ENCODE data around the gene ST6GAL1.
A peak's percentile ranks its signal among the peaks of the same experiment; 100 is the strongest.

The ST6GAL1 gene

DNA sequence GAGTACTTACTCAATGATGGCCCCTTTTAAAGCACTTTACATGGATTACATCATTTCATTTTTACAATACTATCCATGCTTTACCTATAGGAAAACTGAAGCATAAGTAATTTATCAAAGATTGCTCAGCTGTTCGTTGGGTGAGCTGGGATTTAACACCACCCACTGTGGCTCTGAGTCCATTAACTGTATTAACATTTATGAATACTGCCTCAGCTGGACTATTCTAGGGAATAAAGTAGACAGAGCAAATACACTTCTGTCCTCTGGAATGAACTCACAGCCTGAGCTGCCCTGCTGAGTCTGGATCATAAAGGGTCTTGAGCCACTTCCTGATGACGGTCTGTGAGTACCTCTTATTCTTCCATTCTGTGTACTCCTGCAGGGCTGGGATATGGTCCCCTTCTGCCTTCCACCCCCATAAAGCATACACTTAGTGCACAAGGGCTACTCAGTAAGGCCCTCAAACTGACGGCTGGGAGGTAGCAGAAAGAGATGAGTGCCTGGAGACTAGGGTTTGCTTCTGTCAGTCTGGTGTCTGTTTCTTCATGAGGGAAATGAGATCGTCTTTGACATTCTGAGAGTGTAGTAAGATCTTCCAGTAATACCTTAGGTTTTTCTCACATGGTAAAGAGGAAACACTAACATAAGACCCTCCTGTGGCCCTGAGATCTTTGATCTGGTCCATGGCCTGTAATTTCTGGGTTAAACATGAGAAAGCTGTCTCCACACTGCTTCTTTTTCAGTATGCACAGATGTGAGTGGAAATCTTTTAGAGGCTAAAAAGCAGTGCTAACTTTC lies 12.6 kb upstream of the ST6GAL1 start:
- no peak for DNase-seq

DNA sequence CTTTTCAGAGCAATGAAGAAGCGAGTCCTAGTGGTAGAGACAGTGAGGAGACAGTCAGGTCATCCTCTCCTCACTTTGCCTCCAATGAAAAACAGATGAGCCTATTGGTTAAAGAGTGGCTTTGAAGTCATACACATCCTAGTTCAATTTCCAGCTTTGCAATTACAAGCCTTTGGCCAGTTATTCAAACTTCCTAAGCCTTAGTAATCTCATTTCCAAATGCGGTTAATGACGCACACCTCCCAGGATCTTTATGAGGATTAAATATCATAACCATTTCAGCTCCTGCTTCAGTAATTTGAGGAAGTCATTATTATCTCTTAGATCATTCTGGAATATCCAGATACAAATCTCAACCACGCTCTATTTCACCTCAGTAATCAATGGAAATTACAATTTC lies 10.0 kb upstream of the ST6GAL1 start:
- peak; percentile 42 for DNase-seq

DNA sequence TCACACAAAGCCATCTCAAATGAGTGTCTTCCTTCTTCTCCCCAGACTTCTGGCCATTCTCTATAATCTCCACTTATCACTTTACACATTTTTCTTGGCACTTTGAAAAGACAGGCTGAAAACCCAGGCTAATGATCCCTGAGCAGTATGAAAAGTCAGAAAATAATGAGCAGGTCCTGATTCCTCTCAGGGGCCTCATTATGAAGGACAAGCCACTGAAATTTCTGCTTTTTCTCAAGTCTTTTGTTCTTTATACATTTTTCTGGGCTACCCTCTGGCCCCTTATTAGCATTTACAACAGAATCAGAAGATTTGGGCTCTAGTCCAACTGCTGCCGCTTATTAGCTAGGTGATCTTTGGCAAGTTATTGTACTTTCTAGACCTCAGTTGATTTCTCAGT lies 9.5 kb upstream of the ST6GAL1 start:
- DNase-seq, result no peak

DNA sequence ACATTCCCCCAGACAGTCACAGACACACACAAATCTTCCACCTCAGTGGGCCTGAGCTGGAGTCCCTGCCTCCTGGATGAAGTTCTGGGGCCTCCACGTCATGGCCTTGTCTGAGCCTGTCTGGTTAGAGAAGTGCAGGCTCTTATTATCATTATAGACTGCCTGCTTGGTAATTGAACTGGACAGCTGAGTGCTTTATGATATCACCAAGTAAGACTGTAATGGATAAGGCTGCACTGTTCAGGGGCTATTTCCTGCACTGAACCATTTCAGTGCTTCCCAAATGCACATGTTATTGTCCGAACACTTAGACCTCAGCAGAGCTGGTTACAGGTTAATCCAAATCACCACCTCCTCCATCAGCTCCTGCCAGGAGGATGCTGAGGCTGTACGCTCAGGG lies 8.7 kb upstream of the ST6GAL1 start:
- DNase-seq, result no peak

DNA sequence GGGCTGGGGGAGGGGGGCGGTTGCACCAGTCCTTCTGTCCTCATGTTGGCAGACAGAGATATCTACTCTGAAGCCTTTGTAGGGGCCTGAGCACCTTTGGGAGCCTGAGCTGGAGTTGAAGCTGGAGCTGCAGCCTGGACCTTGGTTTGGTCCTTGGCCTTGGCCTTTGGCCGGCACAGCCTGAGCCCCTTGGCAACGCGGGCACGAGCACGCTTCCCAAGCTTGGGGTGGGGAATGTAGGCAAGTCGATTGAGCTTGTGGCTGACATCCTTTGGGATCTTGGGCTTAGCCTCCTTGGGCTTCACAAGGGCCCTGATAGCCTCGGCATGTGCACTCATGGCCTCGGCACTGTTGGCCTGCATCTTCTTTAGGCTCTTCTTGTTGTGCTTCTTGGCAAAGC lies 8.1 kb upstream of the ST6GAL1 start:
- no peak for DNase-seq

DNA sequence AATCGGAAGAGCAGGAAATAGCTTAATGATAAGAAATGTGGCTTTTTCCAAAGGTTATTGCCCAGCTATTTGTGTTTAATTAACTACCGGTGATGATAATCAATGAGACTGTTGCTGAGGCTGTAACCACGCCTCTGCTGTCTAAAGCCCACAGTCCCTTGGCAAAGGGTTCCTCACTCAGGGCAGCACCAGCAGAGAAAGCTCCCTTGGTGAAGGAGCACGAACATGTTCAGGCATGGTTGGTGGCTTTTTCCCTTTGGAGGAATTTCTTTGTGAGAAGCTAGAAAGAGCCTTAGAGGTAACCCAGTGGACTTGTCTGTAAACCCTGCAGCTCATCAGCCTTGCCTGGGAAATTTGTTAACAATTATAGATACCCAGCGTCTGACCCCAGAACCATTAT lies 7.5 kb upstream of the ST6GAL1 start:
- no peak for DNase-seq

DNA sequence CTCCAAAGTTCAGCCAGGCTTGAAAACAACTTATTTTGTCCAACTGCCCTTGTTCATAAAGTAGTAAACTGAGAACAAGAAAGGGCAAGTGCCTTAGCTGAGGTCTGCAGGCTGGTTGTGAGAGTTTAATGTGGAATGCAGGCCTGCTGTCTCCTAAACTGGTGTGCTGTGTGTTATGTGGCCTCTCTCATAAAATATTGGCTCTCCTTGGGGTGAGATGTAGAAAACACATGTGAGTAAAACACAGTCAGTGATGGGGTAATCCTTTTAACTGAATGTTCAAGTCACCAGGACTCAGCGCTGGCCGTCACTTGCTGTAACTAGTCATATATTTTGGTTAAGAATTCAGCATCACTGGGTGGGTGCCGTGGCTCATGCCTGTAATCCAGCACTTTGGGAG lies 7.1 kb upstream of the ST6GAL1 start:
- DNase-seq, result no peak

DNA sequence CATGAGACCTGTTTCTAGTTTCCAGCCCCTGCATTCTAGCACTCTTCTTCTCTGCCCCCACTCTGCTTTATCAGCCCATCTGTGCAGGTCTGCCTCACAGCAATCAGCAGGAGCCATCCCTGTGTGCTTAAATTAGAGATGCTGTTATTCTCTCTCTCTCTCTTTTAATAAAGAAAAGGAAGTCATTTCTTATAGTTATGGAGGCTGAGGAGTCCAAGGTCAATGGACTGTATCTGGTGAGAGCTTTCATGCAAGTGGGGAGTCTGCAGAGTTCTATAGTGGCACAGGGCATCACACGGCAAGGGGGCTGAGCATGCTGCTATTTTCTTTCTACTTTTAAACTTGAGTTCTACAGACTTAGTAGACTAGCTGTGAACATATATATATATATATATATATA lies 4.5 kb upstream of the ST6GAL1 start:
- no peak for DNase-seq

DNA sequence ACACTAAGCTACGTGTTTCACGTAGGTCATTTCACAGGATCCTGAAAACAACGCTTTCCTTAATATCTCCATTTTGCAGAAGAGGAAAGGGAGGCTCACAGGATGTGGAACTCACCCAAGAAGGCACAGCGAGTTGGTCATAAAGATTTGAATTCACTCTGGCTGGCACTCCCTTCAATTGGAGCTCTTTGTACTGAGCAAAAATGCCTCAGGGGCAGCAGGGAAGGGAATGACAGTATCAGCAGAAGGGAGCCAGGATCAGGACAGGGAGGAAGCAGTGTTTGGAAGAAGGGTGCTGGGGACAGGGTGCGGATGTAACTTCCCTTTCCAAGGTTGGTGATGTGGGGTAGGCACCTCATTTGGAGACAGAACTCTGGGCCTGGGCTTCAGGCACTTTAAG lies 1.1 kb upstream of the ST6GAL1 start:
- DNase-seq, result no peak

DNA sequence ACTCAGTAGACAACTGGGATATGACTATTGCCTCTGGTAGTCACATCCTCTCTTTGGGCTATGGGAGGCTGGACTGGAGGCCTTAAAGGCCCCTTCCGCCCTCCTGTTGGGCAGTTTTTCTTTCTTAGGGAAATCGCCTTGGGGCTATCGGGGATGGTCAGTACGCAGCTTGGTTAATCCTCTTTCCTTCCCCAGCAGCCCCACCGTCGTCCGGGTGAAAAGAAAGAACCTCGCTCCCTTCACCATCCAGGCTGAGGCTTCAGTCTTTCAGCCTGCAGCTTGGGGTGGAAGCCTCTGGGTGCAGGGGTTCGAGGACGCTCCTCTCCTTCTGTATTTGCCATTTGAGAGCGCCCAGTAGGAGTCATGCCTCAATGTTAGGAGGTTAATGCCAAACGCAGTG lies 641 bp upstream of the ST6GAL1 start:
- DNase-seq, result no peak

DNA sequence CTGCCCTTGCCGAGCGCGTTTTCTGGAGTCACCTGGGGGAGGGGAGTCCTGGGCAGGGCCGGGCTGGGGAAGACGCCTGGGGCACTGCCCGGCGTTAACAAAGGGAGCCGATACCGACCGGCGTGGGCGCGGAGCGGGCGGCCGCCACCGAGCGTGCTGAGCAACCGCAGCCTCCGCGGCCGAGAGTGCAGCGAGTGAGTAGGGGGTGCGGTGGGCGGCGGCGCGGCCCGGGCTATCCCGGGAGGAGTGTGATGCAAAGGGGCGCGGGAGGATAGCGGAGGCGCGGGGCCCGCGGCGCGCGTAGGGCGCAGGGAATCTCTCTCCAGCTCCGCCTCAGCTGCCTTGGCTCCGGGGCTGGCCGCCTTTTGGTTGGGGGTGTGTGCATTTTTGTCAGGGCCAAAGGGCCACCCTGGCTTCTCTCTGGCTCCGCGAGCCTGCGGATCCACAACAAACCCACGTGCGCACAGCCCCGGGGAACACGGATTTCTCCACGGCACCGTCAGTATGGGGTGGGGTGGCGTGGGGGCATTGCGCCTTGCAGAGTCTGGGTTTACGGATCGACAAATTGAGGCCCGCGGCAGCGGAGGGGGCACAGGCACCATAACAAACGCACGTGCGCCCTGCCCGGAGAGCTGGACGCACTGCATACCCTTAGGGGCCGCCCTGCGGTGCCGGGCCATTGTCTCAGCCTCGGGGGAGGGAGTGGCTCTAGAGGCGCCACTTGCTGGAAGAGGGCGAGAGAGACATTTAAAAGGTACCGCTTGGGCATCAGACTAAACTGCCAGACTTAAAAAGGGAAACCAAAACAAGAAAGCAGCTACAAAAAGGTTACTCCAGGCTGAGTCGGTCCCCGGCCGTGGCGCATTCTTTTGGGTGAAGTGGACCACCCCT lies 560 bp downstream of the ST6GAL1 start:
- DNase-seq, result peak; percentile 64

DNA sequence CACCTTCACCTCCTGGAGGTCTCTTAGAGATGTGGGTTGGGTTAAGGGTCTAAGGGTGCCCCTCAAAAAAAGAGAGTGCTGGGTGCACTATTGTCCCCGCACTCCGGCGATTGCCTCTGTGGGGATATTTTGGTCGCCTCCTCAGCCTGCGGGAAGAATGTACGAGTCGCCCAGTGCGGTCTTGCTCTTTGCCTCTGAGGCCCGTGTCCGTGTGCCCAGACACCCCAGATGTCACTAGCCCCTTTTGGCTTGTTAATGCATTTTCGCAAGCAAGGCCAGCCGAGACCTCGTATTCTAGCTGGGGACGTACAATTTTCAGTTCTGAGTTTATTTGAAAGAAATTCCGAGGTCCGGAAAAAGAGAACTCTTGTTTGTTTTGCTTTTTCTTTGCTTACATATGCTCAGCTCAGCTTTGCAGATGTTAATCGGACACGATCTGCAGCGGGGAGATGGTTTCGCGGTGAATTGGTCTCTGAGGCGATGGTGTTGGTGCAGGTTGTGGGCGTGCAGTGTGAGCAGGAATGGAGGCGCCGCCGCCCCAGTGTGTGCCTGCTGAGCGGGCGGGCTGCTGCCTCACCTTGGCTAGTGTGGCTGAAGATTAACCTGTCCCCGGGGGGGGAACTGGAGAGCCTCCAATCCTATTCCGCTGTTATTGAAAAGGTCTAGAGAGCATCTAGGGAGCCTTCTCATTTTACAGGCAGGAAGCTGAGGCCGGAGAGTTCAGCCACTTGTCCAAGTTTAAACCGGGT lies 1.4 kb downstream of the ST6GAL1 start:
- peak; percentile 65 for DNase-seq

DNA sequence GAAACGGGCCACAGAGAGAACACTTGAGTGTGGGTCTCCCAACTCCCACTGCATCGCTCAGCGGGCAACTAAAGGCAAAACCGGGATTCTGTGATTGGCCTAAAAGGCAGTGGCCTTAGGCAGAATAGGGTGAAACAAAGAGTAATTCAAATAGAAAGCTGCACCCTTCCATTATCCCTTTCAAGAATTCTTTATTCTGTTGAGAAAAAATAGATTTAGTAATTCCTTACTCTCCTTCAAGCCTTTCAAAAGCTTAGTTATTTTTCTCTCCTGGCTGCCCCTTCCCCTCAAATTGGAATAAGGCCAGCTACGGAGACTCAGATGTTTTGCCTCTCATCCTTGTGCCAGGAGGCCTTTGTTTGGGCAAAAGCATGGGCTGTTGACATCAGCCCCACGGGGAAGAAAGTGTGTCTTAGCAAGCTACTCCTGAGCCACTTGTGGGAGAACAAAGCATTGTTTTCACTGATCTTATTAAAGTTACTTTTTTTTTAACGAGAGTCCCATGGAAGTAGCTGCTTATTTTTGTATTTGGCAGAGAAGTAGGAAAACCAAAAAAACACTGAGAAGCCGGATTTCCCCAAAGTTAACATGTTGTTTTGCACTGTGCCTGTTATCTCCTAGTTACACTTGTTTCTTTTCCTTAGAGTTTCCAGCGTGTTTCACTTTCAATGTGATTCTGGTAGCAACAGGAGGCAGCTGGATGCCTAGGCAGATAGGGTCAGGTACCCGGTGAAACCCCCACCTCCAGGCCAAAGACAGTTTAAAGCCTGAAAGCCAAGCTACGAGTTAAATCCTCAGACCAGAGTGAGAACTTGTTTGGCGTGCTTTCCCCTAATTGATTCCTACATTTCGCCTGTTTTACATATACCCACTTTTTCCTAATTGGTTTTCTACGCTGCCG lies 2.2 kb downstream of the ST6GAL1 start:
- DNase-seq, result no peak

DNA sequence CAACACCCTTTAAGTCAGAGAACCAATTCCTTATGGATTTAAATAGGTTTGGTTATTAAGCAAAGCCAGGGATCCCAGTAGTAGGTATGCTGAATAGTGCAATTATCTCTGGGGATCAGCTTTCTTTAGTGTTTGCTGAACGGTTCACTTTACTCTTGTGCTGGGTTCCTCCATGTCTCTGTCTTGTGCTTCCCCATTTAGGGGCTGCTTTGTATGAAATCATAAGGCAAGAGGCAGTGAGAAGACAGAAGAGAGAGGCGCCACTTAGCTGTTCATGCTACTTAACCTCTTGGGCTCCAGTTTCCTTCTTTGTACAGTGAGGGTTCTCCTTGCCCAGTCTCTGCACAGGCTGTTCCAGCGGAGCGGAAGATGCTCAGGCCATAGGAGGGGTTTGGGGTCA lies 3.5 kb downstream of the ST6GAL1 start:
- no peak for DNase-seq

DNA sequence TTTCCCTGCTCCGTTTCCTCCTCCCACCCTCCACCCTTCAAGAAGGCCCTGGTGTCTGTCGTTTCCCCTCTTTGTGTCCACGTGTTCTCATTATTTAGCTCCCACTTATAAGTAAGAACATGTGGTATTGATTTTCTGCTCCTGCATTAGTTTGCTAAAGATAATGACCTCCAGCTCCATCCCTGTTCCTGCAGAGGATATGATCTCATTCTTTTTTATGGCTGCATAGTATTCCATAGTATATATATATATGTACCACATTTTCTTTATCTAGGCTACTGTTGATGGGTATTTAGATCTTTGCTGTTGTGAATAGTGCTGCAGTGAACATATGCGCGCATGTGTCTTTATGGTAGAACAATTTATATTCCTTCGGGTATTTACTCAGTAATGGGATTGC lies 4.8 kb downstream of the ST6GAL1 start:
- no peak for DNase-seq

DNA sequence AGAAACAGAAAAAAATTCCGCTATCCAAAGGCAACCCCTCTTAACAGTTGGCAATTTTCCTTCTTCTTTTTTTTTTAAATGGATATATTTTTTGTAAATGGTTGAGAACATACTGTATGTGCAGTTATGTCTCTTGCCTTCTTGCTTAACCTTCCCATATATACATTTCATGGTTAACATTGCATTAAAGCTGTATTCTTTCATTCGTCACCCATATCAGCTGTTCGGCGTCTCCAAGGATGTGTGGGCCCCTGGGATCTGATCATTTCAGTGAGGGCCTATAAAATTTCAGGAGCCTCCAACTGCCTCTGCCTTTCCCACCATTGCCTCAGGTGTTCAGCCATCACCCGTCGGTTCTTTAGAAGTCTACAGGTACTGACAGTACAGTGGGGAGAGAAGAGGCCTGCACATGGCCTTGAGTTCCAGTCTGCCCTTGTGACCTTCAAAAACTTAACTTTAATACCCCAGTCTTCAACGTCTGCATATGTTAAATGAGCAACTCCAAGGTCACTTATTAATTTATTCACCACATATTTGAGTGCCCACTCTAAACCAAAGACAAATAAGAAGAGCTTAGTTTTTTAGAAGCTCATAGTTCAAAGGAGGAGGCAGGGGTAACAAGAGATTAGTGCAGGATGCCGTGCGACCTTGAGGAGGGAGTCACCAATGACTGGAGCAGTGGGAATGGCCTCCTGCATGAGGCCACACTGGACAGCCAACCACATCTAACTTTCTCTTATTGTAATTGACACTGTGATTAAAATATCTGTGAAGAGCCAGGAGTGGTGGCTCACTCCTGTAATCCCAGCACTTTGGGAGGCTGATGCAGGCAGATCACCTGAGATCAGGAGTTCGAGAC lies 6.9 kb downstream of the ST6GAL1 start:
- no peak for DNase-seq

DNA sequence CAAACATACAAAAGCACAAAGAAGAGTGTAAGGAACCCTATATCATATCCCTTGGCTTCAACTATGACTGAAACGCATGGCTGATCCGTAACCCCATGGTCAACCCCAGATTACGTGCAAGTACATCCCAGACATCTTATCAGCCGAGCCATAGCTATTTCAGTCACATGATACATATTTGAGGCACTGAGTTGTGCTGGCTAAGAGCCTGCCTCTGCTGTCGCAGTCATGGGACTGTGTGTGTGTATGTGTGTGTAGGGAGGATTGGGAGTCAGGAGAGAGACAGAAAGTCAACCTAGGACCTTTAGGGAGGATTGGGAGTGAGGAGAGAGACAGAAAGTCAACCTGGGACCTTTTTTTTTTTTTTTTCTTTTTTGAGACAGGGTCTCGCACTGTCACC lies 8.4 kb downstream of the ST6GAL1 start:
- no peak for DNase-seq

DNA sequence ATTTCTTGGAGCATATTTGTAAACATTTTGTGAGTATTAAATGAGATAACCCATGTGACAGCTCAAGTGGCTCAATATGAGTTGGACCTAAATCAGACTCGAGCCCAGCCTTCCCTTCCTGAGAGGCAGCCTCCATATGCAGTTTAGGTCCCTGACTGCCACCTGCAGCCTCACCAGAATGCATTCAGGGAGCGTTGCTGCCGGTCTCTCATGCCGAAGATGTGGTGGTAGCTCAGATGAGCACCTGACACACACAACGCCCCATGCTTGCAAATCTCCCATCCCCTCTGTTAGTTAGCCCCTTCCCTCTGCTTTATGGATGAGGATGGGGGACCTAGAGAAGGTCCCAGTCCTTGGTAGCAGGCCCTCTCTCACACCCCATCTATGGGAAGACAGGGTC lies 9.2 kb downstream of the ST6GAL1 start:
- no peak for DNase-seq

DNA sequence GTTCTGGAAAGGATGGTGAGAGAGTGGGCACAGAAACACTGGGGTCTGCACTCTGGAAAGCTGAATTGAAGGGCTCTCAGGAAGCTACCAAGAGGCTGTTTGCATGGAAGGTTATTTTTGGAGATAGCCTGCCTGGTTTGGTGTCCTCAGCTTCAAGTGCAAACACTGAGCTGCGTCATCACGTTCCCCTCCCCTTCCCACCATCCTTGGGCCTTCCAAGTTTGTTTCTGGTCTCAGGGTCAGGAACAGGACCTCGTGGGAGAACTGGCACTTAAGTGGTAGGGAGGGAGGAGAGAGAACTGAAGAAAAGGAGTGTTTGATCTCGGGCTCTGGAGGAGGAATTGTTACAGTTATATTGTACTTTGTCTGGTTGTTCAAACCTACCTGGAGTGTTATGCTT lies 10.6 kb downstream of the ST6GAL1 start:
- no peak for DNase-seq

DNA sequence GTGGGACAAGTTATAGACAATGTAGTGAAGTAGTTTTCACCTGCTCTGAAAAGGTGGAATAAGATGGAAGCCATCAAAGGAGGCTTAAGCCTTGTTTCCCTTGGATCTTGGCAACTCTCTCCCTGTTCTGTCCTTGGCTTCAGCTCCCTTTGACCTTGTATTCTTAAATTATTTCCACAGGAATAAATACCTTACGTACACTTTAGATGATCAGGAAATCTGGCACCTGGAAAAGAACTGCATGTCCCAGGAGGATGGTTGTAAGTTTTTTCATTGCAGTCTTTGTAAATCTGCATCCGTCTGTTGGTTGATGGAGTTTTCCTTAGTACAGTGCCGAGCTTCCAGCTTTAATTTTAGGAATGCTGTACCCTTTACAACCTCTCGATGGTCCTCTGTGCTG lies 11.8 kb downstream of the ST6GAL1 start:
- no peak for DNase-seq

DNA sequence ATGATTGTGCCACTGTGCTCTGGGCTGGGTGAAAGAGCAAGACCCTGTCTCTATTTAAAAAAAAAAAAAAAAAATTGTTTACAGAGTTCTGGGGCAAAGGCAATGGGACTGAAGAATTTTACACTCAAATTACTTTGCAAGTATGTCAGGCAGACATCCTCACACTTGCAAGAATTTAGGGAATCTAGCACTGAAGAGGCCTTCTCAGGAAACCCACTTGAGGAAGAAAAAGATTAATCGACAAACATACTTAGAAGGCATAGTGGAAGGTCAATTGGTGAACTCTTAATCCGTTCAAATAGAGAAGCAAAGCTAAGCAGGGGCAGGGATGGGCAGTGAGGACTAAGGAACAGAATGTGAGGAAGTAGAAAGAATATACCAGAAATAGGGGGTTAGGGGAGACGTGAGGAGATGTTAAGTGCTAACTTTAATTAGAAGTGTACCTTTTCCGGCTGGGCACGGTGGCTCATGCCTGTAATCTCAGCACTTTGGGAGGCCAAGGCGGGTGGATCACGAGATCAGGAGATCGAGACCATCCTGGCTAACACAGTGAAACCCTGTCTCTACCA lies 15.0 kb downstream of the ST6GAL1 start:
- DNase-seq, result no peak
